ENCODE measurements around the gene VASP. TPM values are rescaled to one million over a fixed set of nuclear protein-coding genes. Genes with fewer than 3 reads are reported as not detected.
A peak's percentile ranks its signal among the peaks of the same experiment; 100 is the strongest.

The VASP gene
- total and polyA plus RNA-seq, 2 of the 4 experiments (the other 2 are of a cell fraction): 61.1 to 88.8 TPM

DNA sequence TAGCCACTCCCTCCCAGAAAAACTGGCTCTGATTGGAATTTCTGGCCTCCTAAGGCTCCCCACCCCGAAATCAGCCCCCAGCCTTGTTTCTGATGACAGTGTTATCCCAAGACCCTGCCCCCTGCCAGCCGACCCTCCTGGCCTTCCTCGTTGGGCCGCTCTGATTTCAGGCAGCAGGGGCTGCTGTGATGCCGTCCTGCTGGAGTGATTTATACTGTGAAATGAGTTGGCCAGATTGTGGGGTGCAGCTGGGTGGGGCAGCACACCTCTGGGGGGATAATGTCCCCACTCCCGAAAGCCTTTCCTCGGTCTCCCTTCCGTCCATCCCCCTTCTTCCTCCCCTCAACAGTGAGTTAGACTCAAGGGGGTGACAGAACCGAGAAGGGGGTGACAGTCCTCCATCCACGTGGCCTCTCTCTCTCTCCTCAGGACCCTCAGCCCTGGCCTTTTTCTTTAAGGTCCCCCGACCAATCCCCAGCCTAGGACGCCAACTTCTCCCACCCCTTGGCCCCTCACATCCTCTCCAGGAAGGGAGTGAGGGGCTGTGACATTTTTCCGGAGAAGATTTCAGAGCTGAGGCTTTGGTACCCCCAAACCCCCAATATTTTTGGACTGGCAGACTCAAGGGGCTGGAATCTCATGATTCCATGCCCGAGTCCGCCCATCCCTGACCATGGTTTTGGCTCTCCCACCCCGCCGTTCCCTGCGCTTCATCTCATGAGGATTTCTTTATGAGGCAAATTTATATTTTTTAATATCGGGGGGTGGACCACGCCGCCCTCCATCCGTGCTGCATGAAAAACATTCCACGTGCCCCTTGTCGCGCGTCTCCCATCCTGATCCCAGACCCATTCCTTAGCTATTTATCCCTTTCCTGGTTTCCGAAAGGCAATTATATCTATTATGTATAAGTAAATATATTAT is 33.3 kb upstream of the VASP start:
- Histone ChIP-seq H2BK20ac (ENCODE audit: low read depth, low read length) (no peak overlapping the region), H4K8ac (ENCODE audit: low read depth in 2 of 2, low read length in 2 of 2) (peak overlapping the region in 1 of 2 experiments; percentile 33; a peak in 1 of 4 replicates), H3K79me1 (ENCODE audit: low read depth in 1 of 2, low read length in 2 of 2) (peaks cover 0 to 32% of the 10 kb centered on the region in 2 experiments; a peak in 3 of 4 replicates), H4K91ac (ENCODE audit: insufficient read depth, low read depth, low read length) (no peak overlapping the region; the same call in 1 of the 2 replicates), H3K27me3 (ENCODE audit: control insufficient read depth, insufficient read depth, low read length) (no peaks in the 10 kb centered on the region), H2BK5ac (ENCODE audit: low read depth, low read length, poor library complexity, severe bottlenecking) (no peak overlapping the region), H3K9me3 (ENCODE audit: control insufficient read depth, insufficient read depth, low read length) (no peaks in the 10 kb centered on the region), H3K18ac (ENCODE audit: low read depth, low read length) (no peak overlapping the region), H3K4me3 (ENCODE audit: insufficient read depth, low read depth, low read length) (no peak overlapping the region), H2AK5ac (ENCODE audit: low read depth, low read length) (0 out of 2 replicates have a peak overlapping the region, but pooled peaks have one; percentile 10), H2BK15ac (ENCODE audit: low read depth, low read length) (no peak overlapping the region), H4K5ac (ENCODE audit: low read depth, low read length) (no peak overlapping the region), H3K23ac (ENCODE audit: low read depth, low read length) (no peak overlapping the region), H3K4ac (ENCODE audit: low read depth, low read length) (0 out of 2 replicates have a peak overlapping the region, but pooled peaks have one; percentile 3), H3K4me2 (ENCODE audit: low read depth, low read length) (no peak overlapping the region), H4K20me1 (ENCODE audit: insufficient read depth, low read length) (no peaks in the 10 kb centered on the region; the same call in 1 of the 2 replicates), H3K9ac (ENCODE audit: low read depth, low read length) (no peak overlapping the region), H2AFZ (replicated peaks; ENCODE audit: low read length, poor library complexity) (peak overlapping the region; percentile 30), H3K4me1 (ENCODE audit: control insufficient read depth, insufficient read depth, low read length) (peaks cover 15% of the 10 kb centered on the region), H3K14ac (replicated peaks; ENCODE audit: low read depth, low read length) (no peak overlapping the region), H3K56ac (ENCODE audit: extremely low read depth, insufficient read depth, low read length) (no peak overlapping the region), H3K36me3 (ENCODE audit: control insufficient read depth, insufficient read depth, low read length) (no peaks in the 10 kb centered on the region), H3K27ac (ENCODE audit: insufficient read depth, low read length) (no peak overlapping the region), H2AK9ac (replicated peaks; ENCODE audit: low read depth, low read length, poor library complexity) (peak overlapping the region; percentile 4), H2BK120ac (ENCODE audit: low read depth, low read length) (no peak overlapping the region), H3K9me1 (ENCODE audit: insufficient read depth, low read length) (peaks cover 3% of the 10 kb centered on the region; the same call in 1 of the 2 replicates)
- 75% methylated on average over 4 of the region's 27 CpGs; no CpG with 5 or more reads in 1 of the 2 experiments for WGBS, 2 experiments (ENCODE audit: extremely low coverage in 2 of 2, insufficient read length in 1 of 2)
- no peak for DNase-seq
- ATAC-seq (ENCODE audit: low read depth): no peak
- dilution Hi-C loops (cut with HindIII; ENCODE audit: low sequenced_read_pairs, unreplicated experiment): no loop called here
- in situ Hi-C loops (cut with MboI; ENCODE audit: low sequenced_read_pairs): no loop called here
- no TSS peak for BruUV-seq (replicated peaks)
- ChIA-PET POLR2A (ENCODE audit: unreplicated experiment) (no interaction called here), CTCF (interaction anchor here (1.3 to 1.6 kb wide), 2 partner anchors 12 to 34 kb away, joined by 4 to 7 read pairs; no protein-coding TSS in a partner anchor)
- intact Hi-C loops (cut with micrococcal nuclease): no loop called here
- TF ChIP-seq RCOR1 (IDR thresholded peaks at IDR 0.05; ENCODE audit: insufficient replicate concordance, low read length): no peak
- TF ChIP-seq FOS (IDR thresholded peaks at IDR 0.05; ENCODE audit: low read depth, low read length): no peak
- no peak for TF ChIP-seq BHLHE40 (IDR thresholded peaks at IDR 0.05; ENCODE audit: low read depth, low read length)
- no peak for TF ChIP-seq RAD21 (IDR thresholded peaks at IDR 0.05; ENCODE audit: low read length)
- TF ChIP-seq, protein P1, sequence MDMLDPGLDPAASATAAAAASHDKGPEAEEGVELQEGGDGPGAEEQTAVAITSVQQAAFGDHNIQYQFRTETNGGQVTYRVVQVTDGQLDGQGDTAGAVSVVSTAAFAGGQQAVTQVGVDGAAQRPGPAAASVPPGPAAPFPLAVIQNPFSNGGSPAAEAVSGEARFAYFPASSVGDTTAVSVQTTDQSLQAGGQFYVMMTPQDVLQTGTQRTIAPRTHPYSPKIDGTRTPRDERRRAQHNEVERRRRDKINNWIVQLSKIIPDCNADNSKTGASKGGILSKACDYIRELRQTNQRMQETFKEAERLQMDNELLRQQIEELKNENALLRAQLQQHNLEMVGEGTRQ (IDR thresholded peaks at IDR 0.05; ENCODE audit: low read depth, low read length): peak; percentile 43
- no peak for TF ChIP-seq CEBPB (IDR thresholded peaks at IDR 0.05; ENCODE audit: low read depth, low read length)
- TF ChIP-seq RFX5 (IDR thresholded peaks at IDR 0.05; ENCODE audit: low read depth, low read length): no peak
- TF ChIP-seq POLR2A (IDR thresholded peaks at IDR 0.05; ENCODE audit: low read depth, low read length): no peak
- no peak for TF ChIP-seq MAFK (IDR thresholded peaks at IDR 0.05; ENCODE audit: low read depth, low read length)
- no peak for TF ChIP-seq MAZ (IDR thresholded peaks at IDR 0.05; ENCODE audit: borderline replicate concordance, low read depth, low read length)
- TF ChIP-seq MXI1 (IDR thresholded peaks at IDR 0.05; ENCODE audit: borderline replicate concordance, low read depth, low read length): no peak
- no peak for TF ChIP-seq ELK1 (IDR thresholded peaks at IDR 0.05; ENCODE audit: borderline replicate concordance, low read depth, low read length)
- 0 out of 2 replicates have a peak, but pooled peaks have one; percentile 3 for TF ChIP-seq NFE2L2 (IDR thresholded peaks at IDR 0.05; ENCODE audit: low read depth, low read length)

All from IMR-90 (cell line).